C4-2B (cell line): ENCODE measurements around the gene GORASP2.

ENCODE experiments used
- CTCF ChIP-seq: fragments of 450-650 bp; conservative IDR thresholded peaks from 2 replicates; pipeline ENCODE4 v1.5.1; 2017; ENCODE audit warnings: mild to moderate bottlenecking
- ZFX ChIP-seq: fragments of 450-650 bp; IDR thresholded peaks from 2 replicates; pipeline ENCODE4 v1.6.1; 2017

- no peak for TF ChIP-seq CTCF
- no peak for TF ChIP-seq ZFX
These were observed 15.5 kb downstream of the GORASP2 start for GRCh38 chr2:170944545-170944944.
